ENCODE results near the gene FLVCR2.
"Not testable (repeated sequence)": the region's sequence is repeated elsewhere in the genome, so short reads cannot be mapped to it uniquely, and the experiment has no call there.

FLVCR2 gene

GRCh38 chr14:75673345-75674035, 95.1 kb downstream of the FLVCR2 start:
- DNase-seq, result no peak

DNA sequence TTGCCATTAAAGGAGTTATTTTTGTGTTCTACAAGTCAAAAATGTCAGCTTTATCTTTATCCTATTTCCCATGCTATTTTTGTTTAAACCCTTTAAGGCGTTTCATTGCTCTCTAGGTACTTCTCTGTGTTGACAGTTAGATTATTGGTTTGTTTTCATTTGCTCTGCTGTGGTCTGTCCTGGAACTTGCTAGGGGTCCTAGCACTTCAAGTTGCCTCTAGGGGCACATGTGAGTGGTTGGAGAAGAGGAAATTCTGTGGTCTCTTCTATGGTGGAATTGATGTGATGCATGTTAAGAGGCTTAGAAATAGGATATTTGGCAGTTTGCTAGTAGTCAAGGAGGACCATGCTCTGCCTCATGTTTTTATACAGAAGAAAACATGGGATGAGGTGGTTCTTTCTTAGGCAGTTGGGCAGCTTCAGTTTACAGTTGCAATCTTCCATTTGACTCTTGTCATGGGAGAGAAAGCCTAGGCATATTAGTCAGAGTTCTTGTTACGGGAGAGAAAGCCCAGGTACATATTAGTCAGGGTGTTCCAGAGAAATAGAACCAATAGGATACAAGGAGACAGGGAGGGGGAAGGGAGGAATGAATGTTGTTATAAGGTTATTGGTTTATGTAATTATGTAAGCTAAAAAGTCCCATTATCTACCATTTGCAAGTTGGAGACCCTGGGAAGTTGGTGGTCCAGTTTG, 97.0 kb downstream of the FLVCR2 start:
- no peak for DNase-seq

DNA sequence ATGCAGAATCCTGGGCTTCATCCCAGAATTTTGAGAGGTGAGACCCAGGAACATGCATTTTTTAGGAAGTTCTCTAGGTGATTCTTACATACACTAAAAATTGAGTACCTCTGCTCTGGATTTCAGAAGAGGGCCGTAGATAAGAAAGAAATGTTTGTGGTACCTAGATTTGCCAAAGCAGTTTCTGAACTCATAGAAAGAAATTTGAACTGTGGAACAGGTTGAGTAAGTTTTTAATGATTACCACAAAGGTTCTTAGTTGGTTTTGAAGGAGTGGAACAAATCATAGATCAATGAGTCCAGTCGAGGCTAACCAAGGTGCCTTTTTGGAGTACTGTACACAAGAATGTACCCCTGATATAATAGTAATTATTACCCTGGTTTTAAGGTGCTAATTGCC, 107.5 kb downstream of the FLVCR2 start:
- no peak for DNase-seq

GRCh38 chr14:75689012-75689411, 110.6 kb downstream of the FLVCR2 start:
- DNase-seq, result no peak

DNA sequence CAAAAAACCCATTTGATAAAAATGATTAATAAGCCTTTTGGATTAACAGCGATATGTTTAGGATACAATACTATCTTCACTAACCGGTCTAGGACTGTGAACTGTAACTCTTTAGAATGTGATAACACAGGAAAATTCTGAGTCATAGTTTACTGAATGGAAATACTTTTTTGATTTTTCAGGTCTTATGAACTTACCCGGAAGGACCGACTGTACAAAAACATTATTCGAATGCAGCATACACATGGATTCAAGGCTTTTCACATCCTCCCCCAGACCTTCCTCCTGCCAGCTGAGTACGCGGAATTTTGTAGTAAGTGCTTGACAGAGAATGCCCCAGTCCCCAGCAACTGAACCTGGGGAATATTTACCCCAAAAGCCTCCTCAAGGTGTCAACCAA, 111.6 kb downstream of the FLVCR2 start:
- DNase-seq, result no peak

DNA sequence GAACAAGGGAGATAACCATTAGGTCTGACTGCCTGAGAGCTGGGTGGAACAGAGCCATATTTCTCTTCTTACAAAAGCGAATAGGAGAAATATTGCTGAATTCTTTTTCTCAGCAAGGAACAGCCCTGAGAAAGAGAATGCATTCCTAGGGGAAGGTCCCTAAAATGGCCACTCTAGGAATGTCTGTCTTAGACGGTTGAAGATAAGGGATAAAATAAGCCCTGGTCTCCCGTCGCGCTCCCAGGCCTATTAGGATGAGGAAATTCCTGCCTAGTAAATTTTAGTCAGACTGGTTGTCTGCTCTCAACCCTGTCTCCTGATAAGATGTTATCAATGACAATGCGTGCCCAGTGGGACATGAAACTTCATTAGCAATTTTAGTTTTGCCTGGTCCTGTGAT, 116.6 kb downstream of the FLVCR2 start:
- DNase-seq, result not testable (repeated sequence)

GRCh38 chr14:75697386-75697785, 119.0 kb downstream of the FLVCR2 start:
- no peak for DNase-seq
